HG03521 (cell line): Measurements from ENCODE around the gene WDR5.

Source experiments
- ATAC-seq: cut with Tn5 transposase; IDR thresholded peaks from one replicate; pipeline ENCODE4 v1.9.1; 2021; ENCODE audit warnings: mild to moderate bottlenecking, moderate library complexity; ENCODE audit not compliant: unreplicated experiment

Gene WDR5

DNA sequence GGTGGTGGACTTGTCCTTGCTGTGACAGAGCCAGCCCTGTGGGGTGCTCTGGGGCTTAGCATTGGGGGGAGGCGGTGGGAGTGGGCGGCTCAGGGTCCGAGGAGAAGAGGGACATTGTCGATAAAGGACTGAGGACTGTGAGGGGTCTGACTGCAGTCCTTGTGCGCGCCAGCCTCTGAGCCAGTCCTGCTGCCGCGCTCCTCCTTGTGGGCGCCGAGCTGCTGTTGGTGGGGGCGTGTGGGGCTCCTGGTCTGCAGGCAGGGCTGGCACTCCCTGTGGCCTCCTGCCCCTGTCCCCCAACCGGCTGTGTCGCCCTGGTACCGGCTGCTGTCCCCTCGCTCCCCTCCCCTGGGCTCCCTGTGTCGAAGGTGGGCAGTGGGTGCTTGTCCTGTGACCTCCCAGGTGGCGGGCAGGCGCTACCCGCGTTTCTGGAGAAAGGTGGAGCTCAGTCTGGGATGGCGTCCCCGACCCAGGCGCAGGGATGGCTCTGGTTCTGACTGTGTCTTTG lies 21.6 kb downstream of the WDR5 start:
- no peak for ATAC-seq

DNA sequence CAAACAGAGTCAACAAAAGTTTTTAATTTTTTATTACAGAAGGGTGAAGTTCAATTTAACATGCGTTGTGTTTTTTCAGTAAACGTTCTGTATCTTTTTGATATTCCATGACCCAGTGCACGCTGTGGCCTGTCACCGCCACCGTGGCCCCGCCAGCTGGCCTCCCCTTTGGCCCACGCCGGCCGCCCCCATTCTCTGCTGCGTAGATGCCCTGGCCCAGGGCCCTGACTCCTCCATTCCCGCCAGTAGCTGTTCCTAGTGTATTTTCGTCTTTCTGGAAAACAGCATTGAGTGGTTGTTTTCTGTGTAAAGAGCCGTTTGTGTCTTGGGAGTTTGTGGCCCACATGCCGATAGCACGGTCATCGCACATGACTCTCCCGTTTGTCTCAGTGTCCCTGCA lies 22.4 kb downstream of the WDR5 start:
- ATAC-seq = no peak

DNA sequence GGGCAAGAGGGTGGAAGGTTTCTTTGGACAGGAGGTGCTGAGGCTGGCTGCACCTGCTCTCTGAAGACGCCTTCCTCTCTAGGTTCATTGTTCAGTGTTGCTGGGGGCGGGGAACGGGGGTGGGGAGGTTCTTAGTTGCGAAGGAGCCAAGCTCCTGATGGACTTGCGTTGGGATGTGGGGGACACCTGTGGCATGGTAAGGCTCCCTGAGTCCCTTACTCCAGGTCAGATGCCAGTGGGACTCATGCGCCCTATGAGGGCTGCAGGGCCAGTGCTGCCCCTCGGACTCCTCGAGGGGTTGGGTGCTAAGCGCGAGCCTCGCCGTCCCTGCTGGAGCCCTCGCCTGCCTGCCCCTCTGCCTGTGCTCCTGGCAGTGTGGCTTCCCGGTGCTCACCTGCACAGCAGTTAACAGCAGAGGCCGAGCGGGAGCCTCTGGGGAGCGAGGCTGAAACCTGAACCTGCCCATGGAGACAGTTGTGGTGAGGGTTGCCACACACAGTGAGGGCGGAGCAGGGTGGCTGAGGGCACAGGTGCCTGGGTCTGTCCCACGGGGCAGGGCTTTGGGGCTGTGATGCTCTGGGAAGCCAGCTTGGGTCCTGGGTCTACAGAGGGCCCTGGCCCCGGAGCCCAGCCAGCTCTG lies 23.0 kb downstream of the WDR5 start:
- no peak for ATAC-seq

DNA sequence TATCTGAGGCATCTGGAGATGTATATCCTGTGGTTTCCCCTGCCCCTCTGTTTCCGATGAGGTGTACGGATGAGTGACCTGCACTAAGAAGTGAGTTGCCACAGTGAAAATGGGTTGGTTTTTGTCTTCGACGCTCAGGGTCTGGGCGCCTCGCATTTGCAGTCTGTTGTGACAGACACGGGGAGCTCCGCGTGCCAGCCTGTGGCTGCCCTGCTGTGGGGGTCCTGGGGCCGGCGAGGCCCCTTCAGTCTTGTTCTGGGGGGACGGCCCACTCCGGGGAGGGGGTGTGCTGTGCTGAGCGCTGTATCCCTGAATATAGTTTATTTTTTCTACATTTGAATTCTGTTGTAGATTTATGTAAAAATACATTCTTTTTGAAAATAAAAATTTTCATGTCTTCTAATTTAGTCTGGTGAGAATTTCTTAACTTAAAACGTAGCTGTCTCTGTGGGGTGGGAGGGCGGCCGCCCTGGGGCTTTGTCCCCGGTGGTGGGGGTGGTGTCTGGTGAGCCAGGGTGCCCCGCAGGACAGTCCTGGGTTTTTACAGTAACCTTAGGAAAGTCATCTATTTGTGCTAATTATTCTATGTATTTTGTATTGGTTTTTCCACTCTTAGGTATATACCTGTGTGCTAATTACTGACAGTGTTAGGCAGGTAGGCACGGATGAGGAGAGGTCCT lies 23.8 kb downstream of the WDR5 start:
- ATAC-seq = no peak

DNA sequence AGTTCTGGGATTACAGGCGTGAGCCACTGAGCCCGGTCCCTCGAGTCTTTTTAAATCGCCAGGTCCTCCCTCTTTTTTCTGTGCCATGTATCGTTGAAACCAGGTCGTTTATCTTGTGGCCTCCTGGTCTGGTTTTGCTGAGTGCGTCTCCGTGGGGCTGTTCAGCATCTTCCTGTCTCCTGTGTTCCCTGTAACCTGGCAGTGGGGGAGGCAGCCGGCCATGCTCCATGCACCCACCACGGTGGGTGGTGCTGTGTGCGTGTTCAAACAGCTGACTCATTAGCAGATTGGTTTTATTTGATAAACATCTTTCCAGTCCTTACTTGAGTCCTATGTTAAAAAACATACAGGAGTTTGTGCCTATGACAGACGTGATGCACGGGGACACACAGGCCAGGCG lies 25.8 kb downstream of the WDR5 start:
- no peak for ATAC-seq

DNA sequence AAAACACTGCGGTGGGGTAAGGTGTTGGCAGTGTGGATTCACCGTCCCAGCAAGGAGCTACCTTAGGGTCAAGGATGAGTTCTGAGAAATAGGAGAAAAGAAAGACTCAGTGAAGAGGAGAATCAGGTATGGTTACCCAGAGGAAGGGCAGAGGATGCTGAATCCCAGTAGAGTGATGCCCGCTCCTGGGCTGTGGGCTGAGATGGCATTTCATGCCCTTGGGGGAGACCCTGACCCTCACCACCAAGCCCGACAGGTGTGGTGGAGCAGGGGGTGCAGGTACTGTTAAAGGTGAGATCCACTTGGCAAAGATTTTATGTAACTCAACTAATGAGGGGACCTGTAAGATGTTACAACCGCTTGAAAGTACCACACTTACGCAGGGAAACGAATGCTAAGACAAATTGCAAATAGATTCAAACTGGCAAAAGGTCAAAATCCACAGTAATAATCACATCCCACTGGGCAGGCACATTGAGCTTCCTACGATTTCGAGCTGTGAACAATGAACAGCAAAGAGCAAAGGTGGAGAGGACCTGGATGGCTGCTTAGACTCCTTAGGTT lies 26.4 kb downstream of the WDR5 start:
- ATAC-seq = no peak

DNA sequence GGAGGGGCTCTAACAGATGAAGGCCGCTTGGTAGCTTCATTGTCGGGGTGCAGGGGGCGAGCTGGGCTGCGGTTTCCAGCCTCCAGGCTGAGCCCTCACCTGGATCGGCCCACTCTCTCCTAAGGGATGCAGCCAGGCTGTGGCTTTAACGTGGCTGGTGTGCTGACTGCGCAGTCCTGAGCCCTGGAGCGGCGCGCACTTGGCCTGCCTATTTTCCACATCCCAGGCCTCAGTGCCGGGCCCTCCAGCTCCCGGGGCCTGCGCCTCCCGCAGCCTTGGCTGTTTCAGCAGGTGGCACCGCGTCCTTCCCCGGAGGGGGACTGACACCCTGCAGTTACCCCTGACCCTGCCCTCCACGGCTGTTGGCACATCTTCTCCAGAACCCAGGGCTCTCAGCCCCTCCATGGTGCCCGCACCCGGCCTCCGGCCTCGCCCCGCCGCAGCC lies 27.1 kb downstream of the WDR5 start:
- ATAC-seq = no peak

DNA sequence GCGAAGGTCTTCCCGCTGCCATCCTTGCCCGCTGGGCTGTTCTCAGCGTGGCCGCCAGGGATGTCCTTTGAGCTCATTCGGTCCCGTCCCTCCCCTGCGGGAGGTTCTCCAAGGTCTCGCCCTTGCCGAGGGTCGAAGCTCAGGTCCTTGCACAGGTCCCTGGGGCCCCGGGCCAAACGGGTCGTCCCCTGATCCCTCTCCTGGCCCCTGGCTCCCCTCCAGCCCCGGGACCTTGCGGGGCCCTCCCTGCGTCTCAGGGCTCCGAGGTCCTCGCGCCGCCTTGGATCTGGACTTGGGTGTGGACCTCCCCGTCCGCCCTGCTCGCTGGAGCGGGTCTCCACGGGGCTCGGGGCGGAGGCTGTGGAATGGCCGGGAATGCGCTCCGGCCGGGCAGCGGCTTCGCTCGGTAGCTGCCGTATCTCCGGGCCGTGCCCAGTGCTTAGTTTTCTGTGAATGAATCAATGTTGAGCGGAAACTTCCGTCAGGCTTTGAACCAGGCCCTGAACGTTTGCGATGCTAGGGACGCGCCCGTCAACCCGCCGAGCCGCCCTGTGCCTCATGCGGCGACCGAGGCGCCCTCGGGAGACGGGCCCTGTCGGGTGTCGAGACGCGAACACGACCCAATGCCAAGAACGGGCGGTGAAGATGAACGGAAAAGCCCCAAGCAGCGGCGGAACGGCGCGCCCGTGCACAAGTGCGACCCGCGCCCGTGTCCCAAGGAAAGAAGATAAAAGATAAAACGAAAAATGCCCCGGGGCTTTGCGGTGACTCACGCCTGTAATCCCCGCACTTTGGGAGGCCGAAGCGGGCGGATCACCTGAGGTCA lies 27.7 kb downstream of the WDR5 start:
- ATAC-seq = no peak

DNA sequence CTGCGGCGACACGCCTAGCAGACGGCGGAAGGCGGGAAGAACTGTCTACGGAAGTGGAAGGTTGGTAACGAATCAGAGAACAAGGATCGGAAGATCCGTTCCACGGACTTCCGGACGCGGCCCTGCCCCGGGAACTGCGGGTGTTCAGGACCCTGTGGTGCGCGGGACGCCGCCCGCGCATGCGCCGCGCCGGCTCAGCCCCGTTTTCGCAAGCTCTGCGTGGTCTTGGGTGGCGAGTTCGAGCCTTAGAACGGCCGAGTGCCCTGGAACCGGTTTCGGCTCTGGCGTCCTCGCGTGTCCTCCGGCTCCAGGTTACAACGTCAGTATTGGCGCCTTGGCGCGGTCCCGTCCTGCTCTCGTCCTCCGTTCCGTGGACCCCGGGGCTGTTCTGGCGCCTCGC lies 29.0 kb downstream of the WDR5 start:
- ATAC-seq = no peak

DNA sequence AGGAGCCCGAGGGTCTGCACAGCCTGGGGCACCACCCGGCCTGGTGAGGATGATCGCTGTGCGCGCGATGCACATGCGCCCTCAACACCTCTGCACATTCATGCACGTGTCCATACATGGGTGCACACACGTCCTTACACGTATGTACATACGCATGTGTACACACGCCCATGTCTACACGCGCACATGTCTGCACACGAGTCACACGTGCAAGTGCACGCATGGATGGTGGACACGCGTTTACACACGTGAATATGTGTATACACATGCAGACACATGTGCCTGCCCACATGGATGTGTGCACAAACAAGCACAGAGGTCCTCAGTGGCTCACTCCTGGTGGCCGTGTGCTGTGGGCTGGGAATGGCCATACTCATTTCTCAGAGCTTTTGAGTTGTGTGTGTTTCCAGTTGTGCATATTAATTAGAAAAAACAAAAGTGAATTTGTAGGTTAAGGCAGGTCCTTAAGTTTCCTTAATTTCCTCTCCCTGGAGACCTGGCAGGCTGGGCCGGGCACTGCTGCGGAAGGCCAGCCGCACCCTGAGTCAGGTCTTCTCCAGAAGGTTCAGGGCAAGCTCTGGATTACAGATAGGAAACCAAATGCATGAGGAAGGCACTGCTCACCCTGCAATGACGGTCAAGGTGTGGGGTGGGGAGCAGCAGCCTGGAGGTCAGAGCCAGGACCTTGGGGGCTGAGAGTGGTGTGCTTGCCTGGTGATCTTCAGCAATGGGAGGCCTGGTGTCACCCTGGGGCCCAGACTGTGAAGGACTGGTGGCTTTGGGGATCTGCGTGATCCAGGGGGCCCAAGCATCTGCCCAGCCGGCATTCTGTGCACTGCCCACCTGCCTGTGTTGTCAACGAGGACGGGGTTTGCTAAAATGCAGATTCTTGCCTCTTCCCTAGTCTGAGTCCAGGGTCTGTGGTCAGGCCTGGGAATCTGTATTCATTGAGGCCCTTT lies 29.8 kb downstream of the WDR5 start:
- no peak for ATAC-seq

DNA sequence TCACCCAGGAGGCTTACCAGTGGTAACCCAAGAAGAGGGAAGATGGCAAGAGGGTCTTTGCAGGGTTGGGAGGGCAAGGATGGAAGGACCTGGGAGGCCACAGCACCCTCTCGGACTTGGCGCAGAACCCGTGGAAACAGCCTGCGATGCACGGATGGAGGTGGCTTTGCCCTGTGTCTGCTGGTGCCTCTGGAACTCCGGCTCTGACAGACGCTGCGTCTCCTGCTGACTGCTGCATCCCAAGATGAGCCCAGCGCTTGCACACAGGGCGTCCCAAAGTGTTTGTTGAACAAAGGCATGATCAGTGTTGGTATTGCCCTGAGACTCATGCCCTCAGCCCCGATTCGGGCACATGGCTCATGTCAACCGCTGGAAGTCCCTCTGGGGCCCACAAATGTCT lies 30.5 kb downstream of the WDR5 start:
- no peak for ATAC-seq

DNA sequence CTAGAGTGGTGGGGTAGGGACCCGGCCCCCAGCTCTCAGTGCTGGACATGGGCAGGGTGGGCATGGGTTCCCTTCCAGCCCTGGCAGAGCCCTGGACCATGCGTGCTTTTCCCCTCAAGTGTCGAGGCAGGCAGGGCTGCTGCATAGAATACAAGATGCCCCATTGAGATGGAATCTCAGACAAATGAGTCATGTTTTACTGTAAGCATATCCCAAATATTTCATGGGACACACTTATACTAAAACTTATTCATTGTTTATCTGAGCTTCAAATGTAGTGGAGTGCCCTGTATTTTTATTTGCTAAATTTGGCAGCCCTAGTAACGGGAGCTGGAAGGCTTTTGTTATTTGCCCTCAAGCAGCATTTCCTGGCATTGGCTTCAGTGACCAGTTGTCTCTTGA lies 31.6 kb downstream of the WDR5 start:
- ATAC-seq = no peak

DNA sequence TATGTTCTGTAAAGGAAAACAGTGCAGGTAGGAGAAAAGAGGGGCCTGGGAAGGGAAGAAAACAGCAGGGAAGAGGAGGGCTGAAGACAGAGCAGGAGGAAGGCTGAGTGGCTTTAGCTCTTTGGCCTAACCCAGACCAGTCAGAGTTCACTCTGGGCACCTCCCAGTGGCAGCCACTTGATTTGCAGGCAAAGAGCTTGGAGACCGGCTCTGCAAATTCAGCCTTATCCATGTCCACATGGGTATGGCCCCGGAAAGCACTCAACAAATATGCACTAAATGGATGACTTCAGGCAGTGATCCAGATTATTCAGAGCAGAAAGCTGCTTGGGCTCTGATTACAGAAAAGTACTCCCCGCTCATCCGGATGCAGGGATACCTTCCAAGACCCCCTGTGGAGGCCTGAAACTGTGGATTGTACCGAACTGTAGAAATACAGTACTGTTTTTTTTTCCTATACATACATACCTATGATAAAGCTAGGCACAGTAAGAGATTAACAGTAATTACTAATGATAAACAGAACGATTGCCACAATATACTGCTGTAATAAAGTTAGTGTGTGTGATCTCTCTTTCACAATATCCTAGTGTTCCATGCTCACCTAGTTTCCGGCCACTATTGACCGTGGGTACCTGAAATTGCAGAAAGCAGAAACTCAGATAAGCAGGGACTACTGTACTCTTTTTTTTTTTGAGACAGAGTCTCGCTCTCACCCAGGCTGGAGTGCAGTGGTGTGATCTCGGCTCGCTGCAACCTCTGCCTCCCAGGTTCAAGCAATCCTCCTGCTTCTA lies 33.1 kb downstream of the WDR5 start:
- ATAC-seq = no peak

DNA sequence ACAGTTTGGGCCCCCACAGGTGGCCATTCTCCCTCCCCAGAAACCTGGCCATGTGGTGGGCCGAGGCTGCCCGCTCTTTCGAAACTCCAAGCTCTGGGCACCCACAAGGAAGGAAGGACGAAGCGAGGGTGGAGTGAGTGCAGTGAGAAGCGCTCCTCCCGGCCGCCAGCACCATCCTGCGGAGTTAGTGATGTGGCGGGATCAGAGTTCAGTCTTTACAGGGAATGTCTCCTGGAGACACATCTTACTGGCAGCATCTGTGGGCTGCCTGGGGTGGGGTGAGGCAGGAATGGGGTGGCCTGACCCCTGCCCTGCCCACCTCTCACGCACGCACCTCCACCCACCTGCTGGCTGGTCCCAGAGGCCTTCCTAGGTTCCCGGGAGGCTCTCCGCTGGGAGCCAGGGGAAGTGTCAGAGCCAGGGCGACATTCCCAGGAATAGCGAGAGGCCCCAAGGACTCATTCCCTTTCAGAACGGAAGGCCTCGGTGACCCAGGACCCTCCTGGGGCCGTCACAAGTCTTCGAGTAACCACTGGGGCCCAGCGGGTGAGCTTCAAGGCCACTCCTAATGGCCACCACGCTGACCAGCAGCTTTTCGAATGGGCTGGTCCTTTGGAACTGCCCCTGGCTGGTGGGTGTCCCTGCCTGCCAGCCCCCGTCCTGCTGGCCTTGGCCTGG lies 34.0 kb downstream of the WDR5 start:
- no peak for ATAC-seq

DNA sequence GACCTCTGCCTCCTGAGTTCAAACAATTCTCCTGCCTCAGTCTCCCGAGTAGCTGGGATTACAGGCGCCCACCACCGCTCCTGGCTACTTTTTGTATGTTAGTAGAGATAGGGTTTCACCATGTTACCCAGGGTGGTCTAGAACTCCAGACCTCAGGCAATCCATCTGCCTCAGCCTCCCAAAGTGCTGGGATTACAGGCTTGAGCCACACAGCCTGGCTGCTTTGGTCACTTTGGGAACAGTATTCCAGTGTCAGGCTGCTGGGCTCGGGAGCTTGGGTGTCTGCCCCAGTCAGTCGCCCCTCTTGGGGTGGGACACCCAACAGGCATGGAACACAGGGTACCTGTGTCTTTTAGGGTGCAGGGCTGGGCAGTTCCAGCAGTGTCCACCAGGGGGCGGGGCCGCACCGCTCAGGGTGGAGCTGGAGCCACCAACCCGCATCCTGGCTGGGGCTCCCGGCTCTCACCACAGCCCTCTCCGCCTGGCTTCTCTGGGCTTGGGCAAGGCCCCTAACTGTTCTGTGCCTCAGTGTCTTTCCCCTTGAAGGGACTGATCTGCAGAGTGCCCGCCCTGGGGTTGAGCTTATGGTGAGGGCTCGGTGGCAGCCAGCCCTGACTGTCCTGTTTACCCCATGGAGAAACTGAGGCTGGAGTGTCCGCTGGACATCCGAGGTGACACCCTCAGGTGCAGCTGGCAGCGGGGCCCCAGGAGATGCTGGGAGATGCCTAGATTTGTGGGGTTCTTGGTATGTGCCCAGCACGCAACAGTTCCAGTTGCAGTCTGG lies 34.8 kb downstream of the WDR5 start:
- no peak for ATAC-seq

DNA sequence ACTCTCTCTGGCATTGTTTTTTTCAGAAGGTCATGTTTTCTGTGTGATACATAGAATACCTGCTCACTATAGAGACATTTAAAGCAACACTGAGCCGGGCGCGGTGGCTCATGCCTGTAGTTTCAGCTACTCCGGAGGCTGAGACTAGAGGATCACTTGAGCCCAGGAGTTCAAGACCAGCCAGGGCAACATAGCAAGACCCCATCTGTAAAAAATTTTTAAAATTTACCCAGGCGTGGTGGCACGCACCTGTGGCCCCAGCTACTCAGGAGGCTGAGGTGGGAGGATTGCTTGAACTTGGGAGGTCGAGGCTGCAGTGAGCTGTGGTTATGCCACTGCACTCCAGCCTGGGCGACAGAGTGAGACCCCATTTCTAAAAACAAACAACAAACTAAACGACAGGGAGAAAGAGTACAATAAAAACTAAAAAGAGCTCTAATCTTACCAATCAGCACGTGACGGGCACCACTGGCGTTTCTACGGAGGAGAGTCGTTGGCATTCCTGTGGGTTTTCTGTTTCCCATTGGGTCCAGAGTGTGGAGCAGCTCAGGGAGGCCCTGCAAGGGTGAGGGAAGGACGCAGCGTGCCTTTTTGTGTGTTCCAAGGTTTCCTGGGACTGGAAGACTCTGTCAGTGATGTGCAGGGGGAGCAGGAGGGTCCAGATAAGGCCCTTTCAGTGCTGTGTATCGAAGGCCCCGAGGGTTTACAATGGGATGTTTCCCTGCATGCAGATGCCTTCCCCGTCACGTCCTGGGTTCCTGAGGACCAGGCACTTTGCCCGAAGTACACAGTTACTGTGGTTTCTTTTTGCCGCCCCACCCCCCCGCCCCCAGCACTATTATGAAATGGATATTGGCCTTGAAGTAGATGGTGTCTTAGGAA lies 35.7 kb downstream of the WDR5 start:
- no peak for ATAC-seq
